Uterus (tissue), 4 donors: Measurements from ENCODE around the gene RTN4RL2. TPM values are rescaled to one million over a fixed set of nuclear protein-coding genes. Genes with fewer than 3 reads are reported as not detected.
A peak's percentile ranks its signal among the peaks of the same experiment; 100 is the strongest.

Source experiments
- DNase-seq, 2 donors: peaks; one replicate each; pipeline ENCODE4 v3.0.0-alpha.2; 2019 to 2020
- H3K27ac ChIP-seq, 2 donors: fragments of 200-600 bp; sonication (generic); 1 replicate in 1 of 2; 2 replicates in 1 of 2; pipeline ENCODE4 v1.5.1; 2016 to 2018
- H3K27me3 ChIP-seq, 2 donors: fragments of 200-600 bp; sonication (generic); one replicate each; pipeline ENCODE4 v1.5.1; 2018 to 2019; ENCODE audit warnings: control low read depth in 1 of 2
- H3K36me3 ChIP-seq, 2 donors: fragments of 200-600 bp; sonication (generic); one replicate each; pipeline ENCODE4 v1.5.1; 2019; ENCODE audit warnings: control low read depth in 1 of 2
- H3K4me1 ChIP-seq, 2 donors: fragments of 200-600 bp; sonication (generic); one replicate each; pipeline ENCODE4 v1.5.1; 2018 to 2019; ENCODE audit warnings: control low read depth in 1 of 2
- H3K4me3 ChIP-seq, 2 donors: fragments of 200-600 bp; sonication (generic); 1 replicate in 1 of 2; 2 replicates in 1 of 2; pipeline ENCODE4 v1.5.1; 2018 to 2019; ENCODE audit warnings: mild to moderate bottlenecking in 1 of 2
- H3K9me3 ChIP-seq, 2 donors: fragments of 200-600 bp; sonication (generic); one replicate each; pipeline ENCODE4 v1.5.1; 2019; ENCODE audit warnings: control low read depth in 1 of 2
- POLR2A ChIP-seq, 2 donors: fragments of 450-650 bp; IDR thresholded peaks; one replicate each; pipeline ENCODE4 v1.6.1; 2016; ENCODE audit warnings: antibody characterized with exemption in 2 of 2, mild to moderate bottlenecking in 1 of 2, moderate library complexity in 1 of 2
- intact Hi-C: fragments of 100-400 bp; cut with DNase I; formaldehyde crosslinking; loops from one replicate; pipeline ENCODE4 v1.15.1; 2023; ENCODE audit warnings: low total_unique reads
- total RNA-seq, 4 donors: library from RNA; depleted of rRNA in 3 of 4; stranded (reverse); fragments of >200 nt in 3 of 4; gene quantifications; one replicate each; pipeline versions ENCODE4 v1.1.0 to v1.2.4, GENCODE V29; 2014 to 2023
- TF ChIP-seq, protein P1 (sequence below), 4 experiments: fragments of 200-600 bp in 2 of 4; fragments of 450-650 bp in 2 of 4; sonication (generic) in 2 of 4; IDR thresholded peaks; one replicate each; pipeline ENCODE4 v1.5.1; 2016 to 2019; ENCODE audit warnings: antibody characterized with exemption in 4 of 4, mild to moderate bottlenecking in 2 of 4, moderate library complexity in 1 of 4
- donor health status: DM: yes; HTN: yes; CAD: no.

RTN4RL2 gene
- total RNA-seq, 4 donors from 2014 or later, result 1.7 TPM; not detected in 3

DNA sequence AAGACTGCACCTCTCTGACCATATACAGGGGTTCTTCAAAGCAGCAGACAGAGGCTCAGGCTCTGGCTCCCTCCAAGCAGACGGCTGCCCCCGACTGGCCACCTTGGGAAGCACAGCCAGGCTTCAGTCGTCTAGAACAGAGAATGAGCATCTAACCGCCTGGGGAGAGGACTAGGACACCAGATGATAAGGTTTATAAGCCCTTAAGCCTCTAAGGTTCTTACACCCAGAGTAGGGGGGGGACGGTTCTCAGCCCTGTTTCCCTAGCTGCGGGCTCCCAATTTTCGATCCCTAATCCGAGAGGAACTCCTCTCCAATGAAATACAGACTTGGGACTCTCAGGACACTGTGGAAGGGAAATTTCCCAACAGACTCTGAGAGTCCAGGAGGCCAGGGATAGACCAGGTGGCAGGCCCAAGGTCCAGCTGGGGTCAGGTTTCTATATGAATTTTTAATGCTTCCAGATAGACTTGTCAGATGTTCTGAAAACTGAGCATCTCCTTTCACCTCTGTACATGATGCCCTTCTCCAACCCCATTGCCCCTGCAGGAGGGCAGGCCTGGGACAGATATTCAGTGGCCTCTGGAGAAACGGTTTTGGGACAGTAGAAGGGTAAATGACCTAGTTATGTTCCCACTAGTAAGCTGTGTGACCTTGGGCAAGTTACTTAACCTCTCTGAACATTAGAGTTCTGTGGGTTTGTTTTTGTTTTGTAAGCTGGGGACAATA lies 20.2 kb downstream of the RTN4RL2 start:
- H3K27me3 ChIP-seq, result no peaks in the 10 kb centered on the region
- DNase-seq, result peak in 1 of 2 donors; percentile 63
- no peak overlapping the region for H3K4me3 ChIP-seq
- H3K36me3 ChIP-seq, result no peaks in the 10 kb centered on the region
- no peak overlapping the region for H3K27ac ChIP-seq
- no peaks in the 10 kb centered on the region for H3K9me3 ChIP-seq
- intact Hi-C loops, result no loop called here
- peaks cover 0 to 12% of the 10 kb centered on the region in 2 donors for H3K4me1 ChIP-seq
- no peak for TF ChIP-seq POLR2A (IDR thresholded peaks at IDR 0.05)
- TF ChIP-seq, protein P1, sequence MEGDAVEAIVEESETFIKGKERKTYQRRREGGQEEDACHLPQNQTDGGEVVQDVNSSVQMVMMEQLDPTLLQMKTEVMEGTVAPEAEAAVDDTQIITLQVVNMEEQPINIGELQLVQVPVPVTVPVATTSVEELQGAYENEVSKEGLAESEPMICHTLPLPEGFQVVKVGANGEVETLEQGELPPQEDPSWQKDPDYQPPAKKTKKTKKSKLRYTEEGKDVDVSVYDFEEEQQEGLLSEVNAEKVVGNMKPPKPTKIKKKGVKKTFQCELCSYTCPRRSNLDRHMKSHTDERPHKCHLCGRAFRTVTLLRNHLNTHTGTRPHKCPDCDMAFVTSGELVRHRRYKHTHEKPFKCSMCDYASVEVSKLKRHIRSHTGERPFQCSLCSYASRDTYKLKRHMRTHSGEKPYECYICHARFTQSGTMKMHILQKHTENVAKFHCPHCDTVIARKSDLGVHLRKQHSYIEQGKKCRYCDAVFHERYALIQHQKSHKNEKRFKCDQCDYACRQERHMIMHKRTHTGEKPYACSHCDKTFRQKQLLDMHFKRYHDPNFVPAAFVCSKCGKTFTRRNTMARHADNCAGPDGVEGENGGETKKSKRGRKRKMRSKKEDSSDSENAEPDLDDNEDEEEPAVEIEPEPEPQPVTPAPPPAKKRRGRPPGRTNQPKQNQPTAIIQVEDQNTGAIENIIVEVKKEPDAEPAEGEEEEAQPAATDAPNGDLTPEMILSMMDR (IDR thresholded peaks at IDR 0.05), result peak in 3 of 4 experiments; percentile 59 to 68 (median 60)

DNA sequence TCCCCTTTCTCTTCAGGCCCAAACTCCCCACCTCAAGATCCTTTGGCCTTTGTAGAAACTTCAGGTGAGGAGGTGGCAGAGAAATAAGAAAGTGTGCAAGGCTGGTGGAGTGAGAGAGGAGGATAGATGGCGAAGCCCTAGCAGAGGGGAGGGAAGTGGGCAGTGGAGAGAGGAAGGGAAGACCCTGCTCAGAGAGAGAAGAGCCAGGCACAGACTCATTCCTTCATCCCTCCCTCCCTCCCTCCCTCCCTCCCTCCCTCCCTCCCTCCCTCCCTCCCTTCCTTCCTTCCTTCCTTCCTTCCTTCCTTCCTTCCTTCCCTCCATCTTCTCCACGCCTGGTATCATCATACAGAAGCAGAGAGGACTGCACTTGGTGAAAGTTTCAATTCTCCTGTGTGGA lies 21.0 kb downstream of the RTN4RL2 start:
- Histone ChIP-seq H3K9me3 (no peaks in the 10 kb centered on the region), H3K27ac (no peak overlapping the region), H3K4me3 (no peak overlapping the region), H3K4me1 (peaks cover 0 to 8% of the 10 kb centered on the region in 2 donors), H3K36me3 (no peaks in the 10 kb centered on the region), H3K27me3 (no peaks in the 10 kb centered on the region)
- TF ChIP-seq, protein P1 (IDR thresholded peaks at IDR 0.05), result no peak
- TF ChIP-seq POLR2A (IDR thresholded peaks at IDR 0.05), result no peak
- DNase-seq, result no peak
- intact Hi-C loops, result no loop called here

DNA sequence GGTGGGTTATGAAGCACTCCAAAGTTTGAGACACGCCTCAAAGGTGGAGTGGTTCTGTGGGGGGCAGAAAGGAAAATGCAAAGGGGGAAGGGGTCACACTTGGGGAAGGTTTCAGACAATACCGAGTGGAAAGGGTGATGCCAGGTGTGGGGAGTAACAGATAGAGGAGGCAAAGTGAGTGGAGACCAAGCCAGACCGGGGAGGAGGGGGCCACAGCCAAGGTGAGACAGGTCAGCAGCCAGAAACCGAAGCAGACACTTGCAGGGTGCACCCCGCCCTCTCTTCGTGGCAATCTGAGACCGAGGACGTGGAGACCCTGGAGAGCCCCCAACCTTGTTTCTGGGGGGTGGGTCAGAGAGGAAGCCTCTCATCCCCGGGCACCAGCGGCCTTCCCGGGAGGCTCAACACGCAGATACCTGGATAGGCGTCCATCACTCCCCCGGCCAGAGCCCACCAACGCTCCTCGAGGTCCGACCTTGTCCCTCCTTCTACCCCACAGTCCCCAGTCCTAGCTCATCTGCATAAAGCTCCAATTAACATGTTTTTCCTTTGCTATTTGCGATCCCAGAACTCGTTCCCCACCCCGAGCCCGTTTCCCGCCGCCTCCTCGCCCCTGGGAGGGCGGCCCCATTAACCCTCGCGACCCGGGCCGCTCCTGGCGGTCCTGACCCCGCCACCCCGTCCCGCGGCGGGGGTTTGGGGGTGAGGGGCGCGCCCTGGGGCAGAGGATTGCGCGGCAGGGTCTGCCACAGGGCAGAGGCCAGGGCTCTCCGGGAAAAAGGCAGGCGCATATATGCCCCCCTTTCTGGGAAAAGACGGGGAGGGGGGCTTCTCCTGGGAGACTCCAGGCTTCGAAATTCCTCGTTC lies 21.8 kb downstream of the RTN4RL2 start:
- intact Hi-C loops, result no loop called here
- DNase-seq, result no peak
- Histone ChIP-seq H3K36me3 (no peaks in the 10 kb centered on the region), H3K4me1 (peaks cover 0 to 8% of the 10 kb centered on the region in 2 donors), H3K9me3 (no peaks in the 10 kb centered on the region), H3K27ac (no peak overlapping the region), H3K4me3 (no peak overlapping the region), H3K27me3 (no peaks in the 10 kb centered on the region)
- TF ChIP-seq POLR2A (IDR thresholded peaks at IDR 0.05), result no peak
- TF ChIP-seq, protein P1 (IDR thresholded peaks at IDR 0.05), result no peak

DNA sequence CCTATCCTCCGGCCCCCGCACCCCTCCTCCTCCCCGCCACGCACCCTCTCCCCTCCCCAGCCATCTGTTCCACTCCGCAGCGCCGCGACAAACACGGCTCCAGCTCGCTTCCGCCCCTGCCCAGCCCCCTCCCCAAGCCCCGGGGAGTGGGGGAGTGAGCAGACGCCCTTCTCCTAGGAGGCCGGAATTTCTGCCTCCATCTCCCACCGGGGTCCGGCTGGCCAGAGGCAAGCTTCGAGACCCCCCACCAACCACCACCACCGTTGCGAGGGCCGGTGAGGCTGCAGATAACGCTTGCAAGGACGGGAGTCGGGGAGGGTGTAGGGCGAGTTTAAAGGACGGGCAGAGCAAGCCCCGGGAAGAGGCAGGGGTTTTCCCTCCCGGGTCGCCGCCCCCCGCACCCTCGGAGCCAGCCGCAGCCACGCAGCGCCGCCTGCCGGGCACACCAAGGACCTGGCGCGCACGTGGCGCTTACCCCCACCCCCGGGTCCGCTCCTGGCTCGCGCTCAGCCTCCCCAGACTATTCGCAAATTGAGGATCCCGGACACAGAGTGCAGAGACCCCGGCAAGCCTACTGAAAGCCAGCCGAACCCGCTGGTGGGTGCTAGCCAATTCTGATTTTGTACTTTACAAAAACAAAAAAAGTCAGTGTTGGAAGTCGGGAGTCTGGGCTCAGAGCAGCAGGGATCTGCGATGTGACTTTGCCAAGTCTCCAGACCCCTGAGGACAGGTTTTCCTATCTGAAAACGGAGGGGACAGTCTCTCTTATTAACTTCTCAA lies 22.6 kb downstream of the RTN4RL2 start:
- Histone ChIP-seq H3K36me3 (no peaks in the 10 kb centered on the region), H3K4me1 (peaks cover 0 to 8% of the 10 kb centered on the region in 2 donors), H3K27ac (no peak overlapping the region), H3K9me3 (no peaks in the 10 kb centered on the region), H3K4me3 (no peak overlapping the region), H3K27me3 (no peaks in the 10 kb centered on the region)
- no peak for TF ChIP-seq POLR2A (IDR thresholded peaks at IDR 0.05)
- TF ChIP-seq, protein P1 (IDR thresholded peaks at IDR 0.05), result peak; percentile 27 to 58 (median 50)
- no peak for DNase-seq
- intact Hi-C loops, result no loop called here
